Panc1 (cell line): ENCODE measurements around the gene KDM7A. TPM values are rescaled to one million over a fixed set of nuclear protein-coding genes. Genes with fewer than 3 reads are reported as not detected.

Experiments
- ATAC-seq: fragments of 200-7000 bp; cut with Tn5 transposase; 2 replicates; pipeline ENCODE4 v1.9.1; 2020; ENCODE audit warnings: mild to moderate bottlenecking, moderate library complexity
- BruUV-seq: library from RNA; stranded (reverse); fragments of 400-500 nt; replicated peaks from 2 replicates; lab custom pipeline; 2021; lab: Mats Ljungman, UMichigan
- CTCF ChIA-PET: fragments of 300-600 bp; sonication (Branson Sonifier 250); formaldehyde crosslinking; loops from one replicate; lab custom pipeline; 2022; ENCODE audit warnings: antibody characterized with exemption; lab: Charles Lee
- POLR2A ChIA-PET: fragments of 300-600 bp; sonication (Branson Sonifier 250); formaldehyde crosslinking; loops from one replicate; lab custom pipeline; 2022; ENCODE audit warnings: antibody characterized with exemption; lab: Charles Lee
- DNase-seq: peaks from one replicate; pipeline ENCODE4 v3.0.0-alpha.2; 2010; ENCODE audit warnings: low read depth, low spot score
- H3K27ac ChIP-seq: 2 replicates; pipeline ENCODE4 v1.5.1; 2011; ENCODE audit warnings: mild to moderate bottlenecking, low read length, inconsistent platforms
- H3K27me3 ChIP-seq: fragments of 200-500 bp; sonication (Bioruptor generic); 2 replicates; pipeline ENCODE4 v1.6.0; 2014; ENCODE audit warnings: low read length, inconsistent platforms; ENCODE audit not compliant: control insufficient read depth, insufficient read depth
- H3K36me3 ChIP-seq: fragments of 200-500 bp; sonication (Bioruptor generic); 2 replicates; pipeline ENCODE4 v1.5.1; 2014; ENCODE audit warnings: inconsistent platforms, mild to moderate bottlenecking, low read length, moderate library complexity; ENCODE audit not compliant: control insufficient read depth, insufficient read depth
- H3K4me1 ChIP-seq: 2 replicates; pipeline ENCODE4 v1.5.1; 2011; ENCODE audit warnings: inconsistent platforms, mild to moderate bottlenecking, low read length, moderate library complexity; ENCODE audit not compliant: control insufficient read depth, insufficient read depth
- H3K4me3 ChIP-seq, 2 experiments: 2 replicates each; pipeline ENCODE4 v1.5.1; 2011 to 2012; ENCODE audit warnings: low read depth in 2 of 2, low read length in 2 of 2, mild to moderate bottlenecking in 2 of 2, inconsistent platforms in 1 of 2, moderate library complexity in 1 of 2
- H3K9me3 ChIP-seq: fragments of 200-500 bp; sonication (Bioruptor generic); 2 replicates; pipeline ENCODE4 v1.5.1; 2014; ENCODE audit warnings: low read depth, mild to moderate bottlenecking, inconsistent platforms, low read length, moderate library complexity; ENCODE audit not compliant: control insufficient read depth, insufficient read depth
- POLR2AphosphoS5 ChIP-seq: IDR thresholded peaks from 2 replicates; pipeline ENCODE4 v1.6.1; 2012; ENCODE audit warnings: mild to moderate bottlenecking, low read depth, low read length, moderate library complexity
- SIN3A ChIP-seq: IDR thresholded peaks from 2 replicates; pipeline ENCODE4 v1.6.1; 2012; ENCODE audit warnings: low read depth, mild to moderate bottlenecking, low read length, moderate library complexity, borderline replicate concordance; ENCODE audit not compliant: insufficient read depth
- TCF7L2 ChIP-seq: IDR thresholded peaks from 2 replicates; pipeline ENCODE4 v1.6.1; 2011; ENCODE audit warnings: mild to moderate bottlenecking, low read depth, low read length, inconsistent platforms
- in situ Hi-C: cut with HindIII; loops from 2 replicates; pipeline ENCODE4 v1.10.0; 2016; ENCODE audit warnings: low sequenced_read_pairs, low pct_unique_long_range_greater_than_20kb
- intact Hi-C: fragments of 100-400 bp; cut with micrococcal nuclease; formaldehyde crosslinking; loops from one replicate; pipeline ENCODE4 v1.10.0; 2022; ENCODE audit not compliant: unreplicated experiment
- total RNA-seq: library from RNA; stranded (reverse); gene quantifications from one replicate; pipeline ENCODE4 v1.2.1, GENCODE V29; 2021; ENCODE audit not compliant: unreplicated experiment
- TF ChIP-seq, protein P1 (sequence below), 2 experiments: IDR thresholded peaks; 2 replicates each; pipeline ENCODE4 v1.6.1; 2011 to 2012; ENCODE audit warnings: low read depth in 2 of 2, control low read depth in 1 of 2, low read length in 1 of 2, mild to moderate bottlenecking in 1 of 2, moderate library complexity in 1 of 2; ENCODE audit not compliant: insufficient read depth in 1 of 2
- TF ChIP-seq, protein P2 (sequence below): fragments of 450-650 bp; IDR thresholded peaks from 2 replicates; pipeline ENCODE4 v1.5.1; 2017; ENCODE audit warnings: mild to moderate bottlenecking

Gene KDM7A
- total RNA-seq, 1 experiment from 2014 or later, result 3.6 TPM

GRCh38 chr7:140045697-140046096 is 131.1 kb downstream of the KDM7A start:
- H3K27ac ChIP-seq, result no peak overlapping the region
- no peak overlapping the region for H3K4me3 ChIP-seq
- ChIA-PET POLR2A (no interaction called here), CTCF (interaction anchor here (0.6 kb wide), 1 partner anchor 201 kb away, joined by 12 read pairs; no protein-coding TSS in a partner anchor)
- in situ Hi-C loops (no loop called here), intact Hi-C loops (no loop called here)
- no peaks in the 10 kb centered on the region for H3K4me1 ChIP-seq
- 0 out of 2 replicates have a peak, but pooled peaks cover 2% of the 10 kb centered on the region for H3K36me3 ChIP-seq
- H3K9me3 ChIP-seq, result no peaks in the 10 kb centered on the region
- ATAC-seq (no peak), DNase-seq (no peak)
- BruUV-seq, result no TSS peak
- TF ChIP-seq, protein P1, sequence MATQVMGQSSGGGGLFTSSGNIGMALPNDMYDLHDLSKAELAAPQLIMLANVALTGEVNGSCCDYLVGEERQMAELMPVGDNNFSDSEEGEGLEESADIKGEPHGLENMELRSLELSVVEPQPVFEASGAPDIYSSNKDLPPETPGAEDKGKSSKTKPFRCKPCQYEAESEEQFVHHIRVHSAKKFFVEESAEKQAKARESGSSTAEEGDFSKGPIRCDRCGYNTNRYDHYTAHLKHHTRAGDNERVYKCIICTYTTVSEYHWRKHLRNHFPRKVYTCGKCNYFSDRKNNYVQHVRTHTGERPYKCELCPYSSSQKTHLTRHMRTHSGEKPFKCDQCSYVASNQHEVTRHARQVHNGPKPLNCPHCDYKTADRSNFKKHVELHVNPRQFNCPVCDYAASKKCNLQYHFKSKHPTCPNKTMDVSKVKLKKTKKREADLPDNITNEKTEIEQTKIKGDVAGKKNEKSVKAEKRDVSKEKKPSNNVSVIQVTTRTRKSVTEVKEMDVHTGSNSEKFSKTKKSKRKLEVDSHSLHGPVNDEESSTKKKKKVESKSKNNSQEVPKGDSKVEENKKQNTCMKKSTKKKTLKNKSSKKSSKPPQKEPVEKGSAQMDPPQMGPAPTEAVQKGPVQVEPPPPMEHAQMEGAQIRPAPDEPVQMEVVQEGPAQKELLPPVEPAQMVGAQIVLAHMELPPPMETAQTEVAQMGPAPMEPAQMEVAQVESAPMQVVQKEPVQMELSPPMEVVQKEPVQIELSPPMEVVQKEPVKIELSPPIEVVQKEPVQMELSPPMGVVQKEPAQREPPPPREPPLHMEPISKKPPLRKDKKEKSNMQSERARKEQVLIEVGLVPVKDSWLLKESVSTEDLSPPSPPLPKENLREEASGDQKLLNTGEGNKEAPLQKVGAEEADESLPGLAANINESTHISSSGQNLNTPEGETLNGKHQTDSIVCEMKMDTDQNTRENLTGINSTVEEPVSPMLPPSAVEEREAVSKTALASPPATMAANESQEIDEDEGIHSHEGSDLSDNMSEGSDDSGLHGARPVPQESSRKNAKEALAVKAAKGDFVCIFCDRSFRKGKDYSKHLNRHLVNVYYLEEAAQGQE (IDR thresholded peaks at IDR 0.05; ENCODE audit: insufficient read depth in 1 of 2, low read depth in 2 of 2, low read length in 1 of 2), result no peak
- TF ChIP-seq TCF7L2, result no peak
- TF ChIP-seq, protein P2, sequence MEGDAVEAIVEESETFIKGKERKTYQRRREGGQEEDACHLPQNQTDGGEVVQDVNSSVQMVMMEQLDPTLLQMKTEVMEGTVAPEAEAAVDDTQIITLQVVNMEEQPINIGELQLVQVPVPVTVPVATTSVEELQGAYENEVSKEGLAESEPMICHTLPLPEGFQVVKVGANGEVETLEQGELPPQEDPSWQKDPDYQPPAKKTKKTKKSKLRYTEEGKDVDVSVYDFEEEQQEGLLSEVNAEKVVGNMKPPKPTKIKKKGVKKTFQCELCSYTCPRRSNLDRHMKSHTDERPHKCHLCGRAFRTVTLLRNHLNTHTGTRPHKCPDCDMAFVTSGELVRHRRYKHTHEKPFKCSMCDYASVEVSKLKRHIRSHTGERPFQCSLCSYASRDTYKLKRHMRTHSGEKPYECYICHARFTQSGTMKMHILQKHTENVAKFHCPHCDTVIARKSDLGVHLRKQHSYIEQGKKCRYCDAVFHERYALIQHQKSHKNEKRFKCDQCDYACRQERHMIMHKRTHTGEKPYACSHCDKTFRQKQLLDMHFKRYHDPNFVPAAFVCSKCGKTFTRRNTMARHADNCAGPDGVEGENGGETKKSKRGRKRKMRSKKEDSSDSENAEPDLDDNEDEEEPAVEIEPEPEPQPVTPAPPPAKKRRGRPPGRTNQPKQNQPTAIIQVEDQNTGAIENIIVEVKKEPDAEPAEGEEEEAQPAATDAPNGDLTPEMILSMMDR, result no peak
- H3K27me3 ChIP-seq, result no peaks in the 10 kb centered on the region

- BruUV-seq, result no TSS peak
- H3K4me1 ChIP-seq, result no peaks in the 10 kb centered on the region
- TF ChIP-seq, protein P2, result no peak
- no peak for TF ChIP-seq POLR2AphosphoS5
- no peak for TF ChIP-seq SIN3A
- no peak overlapping the region for H3K4me3 ChIP-seq
- no peak overlapping the region for H3K27ac ChIP-seq
- ATAC-seq, result no peak
- H3K36me3 ChIP-seq, result 0 out of 2 replicates have a peak, but pooled peaks cover 2% of the 10 kb centered on the region
- intact Hi-C loops, result no loop called here
- no peak for DNase-seq
- POLR2A ChIA-PET, result no interaction called here
- H3K9me3 ChIP-seq, result no peaks in the 10 kb centered on the region
- CTCF ChIA-PET, result no interaction called here
- no peaks in the 10 kb centered on the region for H3K27me3 ChIP-seq
- in situ Hi-C loops, result no loop called here
These were observed 132.5 kb downstream of the KDM7A start for GRCh38 chr7:140044251-140044650.

- TF ChIP-seq, protein P2, result no peak
- no peak for TF ChIP-seq TCF7L2
- TF ChIP-seq, protein P1 (IDR thresholded peaks at IDR 0.05; ENCODE audit: insufficient read depth in 1 of 2, low read depth in 2 of 2, low read length in 1 of 2), result no peak
- TF ChIP-seq POLR2AphosphoS5, result no peak
- no peak for TF ChIP-seq SIN3A
- Histone ChIP-seq H3K4me3 (no peak overlapping the region), H3K9me3 (no peaks in the 10 kb centered on the region), H3K36me3 (0 out of 2 replicates have a peak, but pooled peaks cover 2% of the 10 kb centered on the region), H3K27ac (no peak overlapping the region), H3K27me3 (no peaks in the 10 kb centered on the region), H3K4me1 (no peaks in the 10 kb centered on the region)
- intact Hi-C loops (no loop called here), in situ Hi-C loops (no loop called here)
- no peak for DNase-seq
- no peak for ATAC-seq
- ChIA-PET POLR2A (no interaction called here), CTCF (no interaction called here)
- no TSS peak for BruUV-seq
These were observed 134.5 kb downstream of the KDM7A start for GRCh38 chr7:140042386-140042670.
